Naive B cell (primary cell): Measurements from ENCODE around the gene VPS41. TPM values are rescaled to one million over a fixed set of nuclear protein-coding genes. Genes with fewer than 3 reads are reported as not detected.

Source experiments
- ATAC-seq, 2 donors: fragments of 150-1000 bp; cut with Tn5 transposase; 2 replicates each; pipeline ENCODE4 v1.10.0; 2021; ENCODE audit warnings: low read depth in 2 of 2, mild to moderate bottlenecking in 2 of 2, moderate library complexity in 2 of 2
- DNase-seq: peaks from one replicate; pipeline ENCODE4 v3.0.0; 2022
- H3K27ac Mint-ChIP-seq, 6 donors: one replicate each; pipeline ENCODE4 v1.8.0; 2020 to 2022; ENCODE audit warnings: mild to moderate bottlenecking in 6 of 6, mixed read lengths in 6 of 6, moderate library complexity in 5 of 6, inconsistent platforms in 2 of 6
- H3K27me3 Mint-ChIP-seq, 3 donors: one replicate each; pipeline ENCODE4 v1.8.0; 2021 to 2022; ENCODE audit warnings: mixed read lengths in 3 of 3, mild to moderate bottlenecking in 1 of 3
- H3K36me3 Mint-ChIP-seq, 2 donors: one replicate each; pipeline ENCODE4 v1.8.0; 2020 to 2022; ENCODE audit warnings: mixed read lengths in 2 of 2, inconsistent platforms in 1 of 2, mild to moderate bottlenecking in 1 of 2
- H3K4me1 Mint-ChIP-seq, 3 donors: one replicate each; pipeline ENCODE4 v1.8.0; 2020 to 2022; ENCODE audit warnings: mixed read lengths in 3 of 3, inconsistent platforms in 1 of 3, mild to moderate bottlenecking in 1 of 3, moderate library complexity in 1 of 3
- H3K4me3 Mint-ChIP-seq, 8 donors: one replicate each; pipeline ENCODE4 v1.8.0; 2020 to 2022; ENCODE audit warnings: mild to moderate bottlenecking in 8 of 8, mixed read lengths in 8 of 8, moderate library complexity in 8 of 8, inconsistent platforms in 2 of 8
- H3K9me3 Mint-ChIP-seq, 7 donors: one replicate each; pipeline ENCODE4 v1.8.0; 2020 to 2022; ENCODE audit warnings: mixed read lengths in 7 of 7, mild to moderate bottlenecking in 5 of 7, inconsistent platforms in 2 of 7, moderate library complexity in 1 of 7
- polyA plus RNA-seq, 6 donors: library from polyadenylated mRNA; unstranded; fragments of 300-500 nt; fragmentation: Illumina TruSeq; gene quantifications; one replicate each; pipeline ENCODE4 v1.2.3, GENCODE V29; 2021; ENCODE audit warnings: low read depth in 6 of 6

The VPS41 gene
- polyA plus RNA-seq, 6 donors from 2014 or later: 73.1 to 129 (median 96.6) TPM

- DNase-seq (no peak), ATAC-seq (no peak)
- Mint-ChIP-seq H3K4me3 (no peak overlapping the region), H3K27ac (peak overlapping the region in 1 of 6 donors; percentile 62), H3K9me3 (peaks cover 7 to 29% (median 17%) of the 10 kb centered on the region in 7 donors), H3K36me3 (peaks cover 20 to 22% of the 10 kb centered on the region in 2 donors), H3K4me1 (no peaks in the 10 kb centered on the region), H3K27me3 (no peaks in the 10 kb centered on the region)
Measured at GRCh38 chr7:38716397-38716796, 192.6 kb downstream of the VPS41 start.

- H3K27me3 Mint-ChIP-seq: peaks cover 4 to 11% (median 5%) of the 10 kb centered on the region in 3 donors
- peaks cover 0 to 10% (median 4%) of the 10 kb centered on the region in 7 donors for H3K9me3 Mint-ChIP-seq
- DNase-seq (no peak), ATAC-seq (no peak)
- H3K4me3 Mint-ChIP-seq: no peak overlapping the region
- no peaks in the 10 kb centered on the region for H3K36me3 Mint-ChIP-seq
- peak overlapping the region in 1 of 6 donors; percentile 49 for H3K27ac Mint-ChIP-seq
- no peaks in the 10 kb centered on the region for H3K4me1 Mint-ChIP-seq
Measured at GRCh38 chr7:38709123-38709522, 199.9 kb downstream of the VPS41 start.

- H3K9me3 Mint-ChIP-seq: peaks cover 0 to 10% (median 4%) of the 10 kb centered on the region in 7 donors
- H3K27me3 Mint-ChIP-seq: peaks cover 5 to 29% (median 20%) of the 10 kb centered on the region in 3 donors
- DNase-seq (no peak), ATAC-seq (no peak)
- H3K36me3 Mint-ChIP-seq: no peaks in the 10 kb centered on the region
- H3K27ac Mint-ChIP-seq: peak overlapping the region in 1 of 6 donors; percentile 71
- H3K4me1 Mint-ChIP-seq: no peaks in the 10 kb centered on the region
- H3K4me3 Mint-ChIP-seq: no peak overlapping the region
Measured at GRCh38 chr7:38704751-38705150, 204.2 kb downstream of the VPS41 start.

- Mint-ChIP-seq H3K9me3 (peaks cover 0 to 10% (median 4%) of the 10 kb centered on the region in 7 donors), H3K27me3 (peaks cover 5 to 29% (median 25%) of the 10 kb centered on the region in 3 donors), H3K27ac (no peak overlapping the region), H3K4me3 (no peak overlapping the region), H3K4me1 (no peaks in the 10 kb centered on the region), H3K36me3 (no peaks in the 10 kb centered on the region)
- ATAC-seq (no peak), DNase-seq (no peak)
Measured at GRCh38 chr7:38704041-38704547, 204.9 kb downstream of the VPS41 start.

- ATAC-seq: no peak
- H3K9me3 Mint-ChIP-seq: peaks cover 0 to 10% (median 4%) of the 10 kb centered on the region in 7 donors
- H3K27ac Mint-ChIP-seq: no peak overlapping the region
- H3K4me1 Mint-ChIP-seq: no peaks in the 10 kb centered on the region
- H3K4me3 Mint-ChIP-seq: no peak overlapping the region
- H3K27me3 Mint-ChIP-seq: peaks cover 5 to 29% (median 29%) of the 10 kb centered on the region in 3 donors
- no peak for DNase-seq
- H3K36me3 Mint-ChIP-seq: no peaks in the 10 kb centered on the region
Measured at GRCh38 chr7:38703093-38703492, 205.9 kb downstream of the VPS41 start.

DNA sequence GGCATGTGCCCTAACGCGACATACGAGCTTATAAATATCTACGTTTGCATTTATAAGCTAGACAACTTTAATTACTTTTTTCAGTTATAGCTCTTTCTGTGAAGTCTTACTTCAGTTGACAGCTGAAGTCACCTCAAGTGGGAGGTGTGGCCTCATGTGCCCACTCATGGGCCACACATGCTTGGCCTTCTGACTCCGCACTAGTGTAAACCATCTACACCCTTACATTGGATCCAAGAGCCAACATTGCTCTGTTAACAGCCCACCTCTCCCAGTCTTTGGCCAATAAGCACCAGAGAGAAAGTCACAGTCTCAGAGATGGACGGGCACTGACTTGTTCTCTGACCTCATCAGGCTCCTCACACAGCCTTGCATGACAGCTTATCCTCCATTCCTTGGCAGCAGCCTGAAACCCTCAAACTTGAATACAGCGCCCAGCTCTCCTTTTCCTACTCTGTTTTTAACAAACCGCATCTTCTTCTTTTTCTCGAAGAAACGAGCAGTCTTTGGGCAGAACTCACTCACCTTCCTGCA is 206.9 kb downstream of the VPS41 start:
- no peak for DNase-seq
- H3K9me3 Mint-ChIP-seq: peaks cover 0 to 7% (median 3%) of the 10 kb centered on the region in 7 donors
- H3K27ac Mint-ChIP-seq: peak overlapping the region in 1 of 6 donors; percentile 16
- no peak overlapping the region for H3K4me3 Mint-ChIP-seq
- no peaks in the 10 kb centered on the region for H3K36me3 Mint-ChIP-seq
- ATAC-seq: no peak
- no peaks in the 10 kb centered on the region for H3K4me1 Mint-ChIP-seq
- H3K27me3 Mint-ChIP-seq: peaks cover 5 to 29% (median 23%) of the 10 kb centered on the region in 3 donors

DNA sequence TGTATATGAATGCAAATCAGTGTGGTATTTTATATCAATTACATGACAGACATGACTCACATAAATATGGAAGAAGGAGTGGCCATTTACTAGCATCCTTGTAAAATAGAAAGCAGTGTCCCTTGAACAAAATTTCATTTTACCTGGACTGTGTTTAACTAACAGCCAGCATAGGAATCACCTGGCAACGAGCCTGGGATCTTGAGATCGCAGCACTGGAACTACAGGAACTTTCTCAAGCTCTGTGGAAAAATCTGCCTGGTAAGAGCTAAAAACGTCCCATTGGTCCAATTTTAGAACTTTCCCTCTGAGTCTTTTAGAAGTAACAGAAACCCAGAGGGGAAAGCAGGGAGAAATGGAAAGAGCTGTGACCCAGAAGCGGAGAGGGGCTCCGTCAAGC is 208.9 kb downstream of the VPS41 start:
- Mint-ChIP-seq H3K9me3 (peaks cover 0 to 7% (median 0%) of the 10 kb centered on the region in 7 donors), H3K4me1 (no peaks in the 10 kb centered on the region), H3K36me3 (no peaks in the 10 kb centered on the region), H3K4me3 (no peak overlapping the region), H3K27ac (no peak overlapping the region), H3K27me3 (peaks cover 0 to 29% (median 18%) of the 10 kb centered on the region in 3 donors)
- ATAC-seq: no peak
- DNase-seq: no peak

- Mint-ChIP-seq H3K36me3 (no peaks in the 10 kb centered on the region), H3K9me3 (peaks cover 0 to 7% (median 0%) of the 10 kb centered on the region in 7 donors), H3K4me3 (no peak overlapping the region)
Measured at GRCh38 chr7:38699471-38699870, 209.5 kb downstream of the VPS41 start.

GRCh38 chr7:38694326-38694725 is 214.7 kb downstream of the VPS41 start:
- Mint-ChIP-seq H3K27me3 (peaks cover 0 to 6% (median 0%) of the 10 kb centered on the region in 3 donors), H3K4me1 (peaks cover 0 to 7% (median 0%) of the 10 kb centered on the region in 3 donors)
- DNase-seq: peak; percentile 7

More at GRCh38 chr7:38699471-38699870, 209.5 kb downstream of the VPS41 start:
- H3K4me1 Mint-ChIP-seq: peaks cover 0 to under 1% (median 0%) of the 10 kb centered on the region in 3 donors
- H3K27ac Mint-ChIP-seq: no peak overlapping the region
- no peak for DNase-seq
- peaks cover 0 to 29% (median 18%) of the 10 kb centered on the region in 3 donors for H3K27me3 Mint-ChIP-seq
- no peak for ATAC-seq

GRCh38 chr7:38686888-38687287 is 222.1 kb downstream of the VPS41 start:
- Mint-ChIP-seq H3K4me3 (peak overlapping the region in 1 of 8 donors; percentile 65), H3K9me3 (peaks cover 0 to 12% (median 9%) of the 10 kb centered on the region in 7 donors), H3K36me3 (peaks cover 10 to 12% of the 10 kb centered on the region in 2 donors), H3K4me1 (no peaks in the 10 kb centered on the region), H3K27me3 (peaks cover 0 to 20% (median 18%) of the 10 kb centered on the region in 3 donors), H3K27ac (peak overlapping the region in 1 of 6 donors; percentile 62)
- DNase-seq (no peak), ATAC-seq (no peak)

More at GRCh38 chr7:38694326-38694725, 214.7 kb downstream of the VPS41 start:
- ATAC-seq: peak; percentile 47 to 68
- H3K27ac Mint-ChIP-seq: no peak overlapping the region
- H3K36me3 Mint-ChIP-seq: no peaks in the 10 kb centered on the region
- no peak overlapping the region for H3K4me3 Mint-ChIP-seq
- peaks cover 0 to 4% (median 0%) of the 10 kb centered on the region in 7 donors for H3K9me3 Mint-ChIP-seq

DNA sequence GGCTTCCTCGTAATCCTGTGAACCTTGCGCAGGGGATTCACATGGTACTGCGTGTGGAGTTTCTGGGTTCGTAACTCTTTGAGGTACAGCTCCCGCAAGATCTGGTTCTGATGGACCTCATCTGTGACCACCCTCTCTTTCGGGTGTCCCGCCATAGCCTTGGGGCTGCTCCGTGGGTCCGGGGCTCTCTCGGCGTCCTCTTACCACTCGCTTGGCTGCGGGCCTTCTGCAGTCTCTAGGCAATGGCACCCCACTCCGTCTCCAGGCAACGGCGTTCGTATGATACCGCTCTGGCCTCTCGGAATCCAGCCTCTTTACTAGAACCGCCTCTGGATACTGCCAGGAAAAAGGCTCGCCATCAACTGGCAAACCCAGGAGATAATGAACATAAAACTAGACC is 223.1 kb downstream of the VPS41 start:
- Mint-ChIP-seq H3K4me1 (no peaks in the 10 kb centered on the region), H3K27me3 (peaks cover 0 to 24% (median 18%) of the 10 kb centered on the region in 3 donors), H3K27ac (no peak overlapping the region), H3K36me3 (peaks cover 10 to 12% of the 10 kb centered on the region in 2 donors), H3K9me3 (peaks cover 0 to 12% (median 9%) of the 10 kb centered on the region in 7 donors), H3K4me3 (no peak overlapping the region)
- DNase-seq: no peak
- no peak for ATAC-seq

- Mint-ChIP-seq H3K36me3 (peaks cover 0 to under 1% of the 10 kb centered on the region in 2 donors), H3K4me1 (no peaks in the 10 kb centered on the region), H3K9me3 (peaks cover 0 to 9% (median 6%) of the 10 kb centered on the region in 7 donors), H3K27ac (no peak overlapping the region), H3K27me3 (peaks cover 0 to 22% (median 9%) of the 10 kb centered on the region in 3 donors), H3K4me3 (no peak overlapping the region)
- no peak for DNase-seq
- no peak for ATAC-seq
Measured at GRCh38 chr7:38682606-38683005, 226.4 kb downstream of the VPS41 start.

DNA sequence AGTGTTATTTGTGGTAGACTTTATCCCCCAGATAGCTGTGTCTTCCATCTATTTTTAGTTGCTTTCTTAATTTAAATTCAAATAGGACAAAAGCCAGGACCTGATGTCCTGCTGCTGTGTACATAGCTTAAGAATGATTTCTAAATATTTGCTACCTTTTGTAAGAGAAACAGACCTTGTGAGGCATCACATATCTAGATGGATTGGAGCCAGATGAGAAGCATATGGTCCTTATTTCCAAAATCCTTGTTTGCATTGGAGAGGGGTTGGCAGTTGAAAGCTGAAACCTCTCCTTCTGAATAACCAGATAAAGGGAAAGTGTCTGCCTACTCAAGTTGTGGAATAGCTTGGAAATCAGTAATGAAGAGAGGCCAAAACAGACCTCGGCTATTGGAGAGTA is 227.1 kb downstream of the VPS41 start:
- DNase-seq: no peak
- H3K4me3 Mint-ChIP-seq: no peak overlapping the region
- H3K9me3 Mint-ChIP-seq: peaks cover 0 to 9% (median 5%) of the 10 kb centered on the region in 7 donors
- H3K36me3 Mint-ChIP-seq: no peaks in the 10 kb centered on the region
- ATAC-seq: no peak
- no peaks in the 10 kb centered on the region for H3K4me1 Mint-ChIP-seq
- H3K27me3 Mint-ChIP-seq: peaks cover 0 to 19% (median 8%) of the 10 kb centered on the region in 3 donors
- H3K27ac Mint-ChIP-seq: no peak overlapping the region

DNA sequence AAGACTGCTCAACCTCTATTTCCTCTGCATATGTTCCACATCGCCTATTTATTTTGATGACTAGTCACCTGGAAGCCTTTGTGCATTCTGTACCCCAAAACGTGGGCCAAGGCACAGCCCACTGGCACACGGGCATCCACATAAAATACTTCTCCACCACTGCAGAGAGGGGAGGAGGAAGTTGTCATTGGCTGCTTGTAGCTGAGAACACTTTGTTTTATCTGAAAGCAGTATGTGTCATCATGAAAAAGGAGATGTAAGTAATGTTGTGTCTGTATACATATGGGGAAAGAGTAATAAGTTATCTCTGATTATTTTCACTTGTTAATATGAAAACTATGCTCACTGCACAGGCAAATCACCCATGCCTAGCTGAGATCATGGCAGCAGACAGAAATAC is 229.6 kb downstream of the VPS41 start:
- Mint-ChIP-seq H3K9me3 (peaks cover 0 to 9% (median 4%) of the 10 kb centered on the region in 7 donors), H3K4me1 (no peaks in the 10 kb centered on the region), H3K36me3 (no peaks in the 10 kb centered on the region), H3K27me3 (peaks cover 0 to 10% (median 0%) of the 10 kb centered on the region in 3 donors), H3K4me3 (no peak overlapping the region), H3K27ac (no peak overlapping the region)
- DNase-seq (no peak), ATAC-seq (no peak)
